GM18507 (cell line): ENCODE data around the gene KAZN.
"Not testable (repeated sequence)": the region's sequence is repeated elsewhere in the genome, so short reads cannot be mapped to it uniquely, and the experiment has no call there.

ENCODE experiments used
- DNase-seq: peaks from one replicate; pipeline ENCODE4 v3.0.0; 2011; ENCODE audit warnings: low read depth; ENCODE audit not compliant: insufficient read length; ENCODE audit errors: extremely low spot score
- FAIRE-seq: peaks from 2 replicates; lab custom pipeline; 2011; peaks lifted over from hg19 to GRCh38; lab: Jason Lieb, UNC

KAZN gene

GRCh38 chr1:15113146-15113545, 514.7 kb downstream of the KAZN start:
- FAIRE-seq (no peak), DNase-seq (no peak)

DNA sequence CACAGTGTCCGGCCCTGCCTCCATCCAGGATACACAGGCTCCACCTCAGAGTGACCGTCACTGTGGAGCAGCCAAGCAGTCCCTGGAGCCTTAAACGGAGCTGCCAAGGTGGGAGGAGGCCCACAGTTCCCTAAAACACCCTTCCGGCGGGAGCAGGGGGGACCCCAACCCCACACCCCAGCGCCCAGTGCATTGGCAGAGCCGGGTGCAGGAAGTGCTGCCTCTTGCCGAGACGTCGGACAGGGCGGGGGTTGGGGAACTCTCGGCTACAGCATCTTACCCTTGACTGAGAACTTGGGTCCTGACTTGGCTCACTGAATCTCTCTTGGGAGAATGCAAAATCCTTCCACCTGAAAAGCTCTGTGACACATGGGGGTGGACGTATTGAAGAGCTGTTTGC, 516.4 kb downstream of the KAZN start:
- FAIRE-seq (no peak), DNase-seq (no peak)

DNA sequence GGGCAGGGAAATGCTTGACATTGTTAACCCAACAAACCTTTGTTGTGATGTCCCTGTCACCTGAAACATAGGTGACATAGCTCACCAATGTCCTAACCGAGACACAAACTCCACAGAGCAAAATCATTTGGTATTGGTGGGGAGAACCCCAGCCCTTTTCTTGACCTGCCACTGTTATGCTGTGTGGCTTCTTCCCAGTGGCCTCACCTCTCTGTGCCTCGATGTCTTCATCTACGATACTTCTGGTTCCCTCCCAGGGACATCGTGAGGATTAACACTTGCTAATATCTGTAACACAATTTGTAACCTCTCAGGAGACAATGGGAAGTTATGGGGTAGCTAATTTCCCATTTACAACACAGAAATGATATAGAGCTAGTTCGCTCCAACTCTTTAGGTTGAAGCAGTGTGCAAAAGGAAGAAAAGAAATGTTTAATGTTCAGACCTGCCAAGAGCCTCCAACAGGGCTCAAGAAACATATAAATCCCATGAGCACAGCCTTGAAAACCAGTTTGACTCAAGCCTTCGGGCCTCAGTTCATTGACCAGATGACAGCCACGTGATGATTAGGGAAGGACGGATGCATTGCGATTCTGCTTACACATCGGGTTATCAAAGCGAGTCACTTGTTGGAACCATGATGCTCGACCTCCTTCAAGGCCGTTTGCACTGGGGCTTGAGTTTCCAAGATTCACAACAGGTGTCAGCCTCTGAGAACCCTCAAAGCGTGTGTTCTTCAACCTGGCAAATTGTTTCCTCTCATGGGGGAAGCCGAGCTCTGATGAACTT, 517.3 kb downstream of the KAZN start:
- FAIRE-seq: no peak
- DNase-seq: no peak

GRCh38 chr1:15116966-15117365, 518.5 kb downstream of the KAZN start:
- DNase-seq (no peak), FAIRE-seq (no peak)

- FAIRE-seq (no peak), DNase-seq (no peak)
Measured at GRCh38 chr1:15117671-15118325, 519.3 kb downstream of the KAZN start.

GRCh38 chr1:15118579-15118978, 520.1 kb downstream of the KAZN start:
- FAIRE-seq (no peak), DNase-seq (no peak)

DNA sequence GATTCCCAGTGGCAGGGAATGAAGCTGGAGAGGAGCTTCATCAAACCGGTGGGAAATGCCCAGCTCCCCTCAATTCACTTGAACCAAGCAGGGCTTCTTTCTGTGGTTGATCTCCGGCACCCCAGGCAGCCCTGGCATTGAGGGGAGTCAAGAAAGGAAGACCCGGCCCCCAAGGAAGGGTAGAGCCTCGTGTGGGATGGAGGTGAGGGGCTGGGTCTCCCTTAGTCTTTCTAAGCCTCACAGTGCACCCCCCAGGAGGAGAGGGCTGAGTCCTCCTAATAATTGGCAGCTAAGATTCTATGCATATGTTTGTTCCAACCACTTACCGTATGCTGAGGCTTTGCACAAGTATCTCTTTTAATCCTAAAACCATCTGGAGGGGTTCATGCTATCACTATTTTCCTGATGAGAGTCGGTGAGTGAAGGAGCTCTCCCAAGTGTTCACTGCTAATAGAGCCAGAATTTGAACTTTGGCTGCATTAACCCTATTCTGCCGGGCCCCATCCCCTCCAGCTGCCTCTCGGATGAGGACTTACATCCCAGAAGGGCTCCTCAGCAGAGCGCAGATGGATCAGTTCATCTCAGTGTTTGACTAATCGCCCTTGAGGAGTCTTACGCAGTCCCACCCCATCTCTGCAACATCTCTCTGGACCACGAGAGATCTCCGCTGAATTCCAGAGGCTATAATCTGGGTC, 521.9 kb downstream of the KAZN start:
- FAIRE-seq: no peak
- no peak for DNase-seq

- DNase-seq (no peak), FAIRE-seq (no peak)
Measured at GRCh38 chr1:15122331-15122730, 523.8 kb downstream of the KAZN start.

GRCh38 chr1:15123270-15123669, 524.8 kb downstream of the KAZN start:
- FAIRE-seq (no peak), DNase-seq (no peak)

DNA sequence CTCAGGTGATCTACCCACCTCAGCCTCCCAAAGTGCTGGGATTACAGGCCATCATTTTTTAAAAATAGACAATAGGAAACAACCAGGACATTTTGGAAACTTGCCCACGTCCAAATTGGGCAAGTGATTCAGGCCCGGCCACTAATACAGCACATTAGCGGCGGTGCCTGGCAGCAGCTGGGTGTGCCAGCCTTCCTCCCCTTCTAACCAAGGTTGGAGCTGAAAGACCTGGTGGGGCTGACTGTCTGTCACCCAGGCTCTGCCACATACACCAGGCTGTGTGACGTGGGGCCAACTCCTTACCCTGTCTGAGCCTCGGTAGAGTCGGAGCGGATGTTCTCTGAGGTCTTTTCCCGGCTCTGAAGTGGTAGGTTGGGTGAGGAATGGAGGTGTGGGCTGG, 525.4 kb downstream of the KAZN start:
- DNase-seq (no peak), FAIRE-seq (no peak)

DNA sequence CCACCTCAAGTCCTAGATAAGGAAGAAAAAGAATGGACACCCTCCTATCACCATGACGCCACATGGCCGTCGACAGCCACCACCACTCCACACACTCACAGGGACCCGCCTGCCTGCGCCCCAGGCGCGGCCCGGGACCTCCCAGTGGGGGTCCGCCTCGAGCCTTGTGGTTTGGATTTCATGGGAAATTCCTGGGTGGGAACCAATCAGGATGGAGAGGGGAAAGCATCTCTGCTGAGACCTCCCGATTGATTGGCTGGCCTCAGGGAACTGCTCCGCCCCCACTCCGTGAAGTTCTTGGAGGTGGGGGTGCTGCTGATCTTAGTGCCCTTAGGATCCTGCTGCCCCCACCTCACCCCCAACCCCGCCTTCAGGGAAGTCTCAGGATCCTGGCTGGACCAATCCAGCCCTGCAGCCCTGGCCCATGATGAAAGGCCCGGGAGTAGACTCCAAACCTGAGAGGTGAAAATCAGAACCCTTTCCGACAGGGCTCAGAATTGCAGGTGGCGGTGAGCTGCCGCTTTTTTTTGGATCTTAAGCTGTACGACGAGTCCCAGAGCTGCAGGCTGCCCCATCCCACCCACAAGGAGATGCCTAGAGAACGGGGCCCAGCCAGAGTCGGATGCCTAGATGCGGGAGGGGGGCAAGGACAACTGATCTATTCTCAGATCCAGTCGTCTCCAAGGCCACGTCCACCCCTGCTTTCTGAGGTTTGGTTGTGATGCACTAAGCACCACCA, 526.0 kb downstream of the KAZN start:
- FAIRE-seq: no peak

GRCh38 chr1:15125101-15125745, 526.7 kb downstream of the KAZN start:
- no peak for FAIRE-seq
- DNase-seq: no peak

More for the DNA sequence above, 526.0 kb downstream of the KAZN start:
- no peak for DNase-seq

GRCh38 chr1:15128077-15128476, 529.6 kb downstream of the KAZN start:
- DNase-seq: no peak

DNA sequence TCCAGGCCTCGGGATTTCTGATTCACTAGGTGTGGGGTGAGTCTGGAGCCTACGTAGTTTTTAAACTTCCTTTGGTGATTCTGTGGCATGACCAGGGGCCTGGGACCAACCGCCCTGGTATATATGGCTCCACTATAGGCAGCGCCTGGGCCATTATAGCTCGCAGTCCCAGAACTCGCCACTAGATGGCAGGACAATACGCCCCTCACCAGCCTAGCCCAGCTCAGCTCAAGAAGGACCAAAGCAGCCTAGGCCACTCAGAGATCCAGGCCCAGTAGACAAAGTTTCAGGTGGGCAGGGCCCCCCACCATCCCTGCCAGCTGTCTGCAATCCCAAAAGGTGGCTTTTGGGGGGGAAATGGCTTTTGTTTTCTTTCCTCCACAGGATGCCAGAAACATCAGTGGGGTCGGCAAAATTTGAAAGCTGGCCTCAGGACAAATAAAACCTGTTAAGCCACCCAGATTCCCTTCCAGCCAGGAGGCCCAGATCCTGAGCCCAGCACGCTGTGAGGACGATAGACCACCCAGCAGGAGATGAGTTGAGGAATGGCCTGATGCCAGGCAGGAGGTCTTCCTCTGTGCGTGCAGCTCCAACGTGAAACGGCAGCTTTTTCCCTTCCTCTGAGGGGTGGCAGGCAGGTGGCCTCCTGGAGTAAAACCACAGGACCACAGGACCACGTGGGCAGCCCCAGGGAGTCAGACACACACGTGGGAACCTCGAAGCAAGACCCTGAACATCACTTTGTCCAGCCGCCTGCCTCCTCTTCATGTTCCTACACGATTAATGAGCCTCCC, 530.2 kb downstream of the KAZN start:
- DNase-seq (peak; percentile 64), FAIRE-seq (peak; percentile 90)

More at GRCh38 chr1:15128077-15128476, 529.6 kb downstream of the KAZN start:
- FAIRE-seq: no peak

DNA sequence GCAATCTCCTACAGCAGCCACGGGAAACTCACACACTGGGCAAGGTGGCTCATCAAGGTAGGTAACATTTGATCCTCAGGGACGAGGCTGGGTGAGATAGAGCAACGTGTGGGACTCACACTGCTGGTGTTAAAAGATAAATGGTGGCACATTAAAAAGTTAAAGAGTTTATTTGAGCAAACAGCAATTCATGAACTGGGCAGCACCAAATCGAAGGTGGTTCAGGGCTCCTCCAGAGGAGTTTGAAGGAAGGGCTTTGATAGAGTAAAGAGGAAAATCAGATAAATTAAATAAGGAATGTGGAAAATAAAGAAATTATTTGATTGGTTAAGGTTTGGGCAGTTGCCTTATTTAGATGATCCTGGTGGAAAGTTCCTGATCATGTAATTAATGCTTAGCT, 531.5 kb downstream of the KAZN start:
- FAIRE-seq: no peak
- no peak for DNase-seq

DNA sequence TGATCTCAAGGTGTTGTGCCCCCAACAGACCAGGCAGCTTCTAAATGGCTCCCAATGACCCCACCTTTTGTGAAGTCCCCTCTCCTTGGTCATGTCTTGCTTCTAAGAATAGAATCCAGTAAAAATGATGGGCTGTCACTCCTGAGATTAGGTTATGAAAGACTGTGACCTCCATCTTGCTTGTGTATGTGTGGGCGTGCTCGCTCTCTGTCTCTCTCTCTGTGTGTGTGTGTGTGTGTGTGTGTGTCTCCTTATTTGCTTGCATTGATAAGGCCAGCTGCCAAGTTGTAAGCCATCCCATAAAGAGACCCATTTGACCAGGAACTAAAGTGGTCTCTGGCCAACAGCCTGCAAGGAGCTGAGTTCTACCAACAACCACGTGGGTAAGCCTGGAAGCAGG, 532.1 kb downstream of the KAZN start:
- FAIRE-seq (no peak), DNase-seq (no peak)

DNA sequence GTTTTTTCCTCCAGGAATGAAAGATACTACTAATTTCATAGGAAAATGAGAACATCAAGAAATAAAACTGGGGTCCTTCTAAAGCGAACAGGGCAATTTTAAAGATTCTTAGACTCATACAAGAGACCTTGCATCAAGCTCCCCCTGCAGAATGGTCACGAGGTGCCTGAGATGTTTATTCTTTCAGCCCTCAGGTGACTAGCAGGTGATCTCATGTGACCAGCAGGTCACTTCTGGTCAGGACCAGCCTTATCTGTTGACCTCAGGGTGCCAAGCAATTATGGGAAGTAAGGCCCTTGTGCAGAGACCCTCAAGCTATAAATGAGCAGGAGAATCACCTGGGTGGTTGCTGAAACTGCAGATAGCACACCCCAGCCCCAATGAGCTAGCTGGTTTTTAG, 534.5 kb downstream of the KAZN start:
- no peak for FAIRE-seq

GRCh38 chr1:15134285-15134684, 535.8 kb downstream of the KAZN start:
- DNase-seq (no peak), FAIRE-seq (no peak)

More for the DNA sequence above, 534.5 kb downstream of the KAZN start:
- no peak for DNase-seq

DNA sequence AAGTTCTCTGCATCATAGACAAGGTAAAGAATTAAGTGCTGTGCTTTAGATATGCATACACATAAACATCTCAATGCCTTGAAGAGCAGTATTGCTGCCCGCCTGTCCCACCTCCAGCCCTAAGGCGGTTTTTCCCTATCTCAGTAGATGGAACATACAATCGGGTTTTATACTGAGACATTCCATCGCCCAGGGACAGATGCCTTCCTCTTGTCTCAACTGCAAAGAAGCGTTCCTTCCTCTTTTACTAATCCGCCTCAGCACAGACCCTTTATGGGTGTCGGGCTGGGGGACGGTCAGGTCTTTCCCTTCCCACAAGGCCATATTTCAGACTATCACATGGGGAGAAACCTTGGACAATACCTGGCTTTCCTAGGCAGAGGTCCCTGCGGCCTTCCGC, 537.1 kb downstream of the KAZN start:
- not testable (repeated sequence) for FAIRE-seq, DNase-seq
